Stimulated activated CD4-positive, alpha-beta T cell treated with anti-CD3 and anti-CD28 coated beads, Interleukin-15, amount 100 ng/mL, for 48 hours (primary cell): ENCODE results near the gene ARRDC4.

Source experiments
- DNase-seq, 2 donors: peaks; one replicate each; pipeline ENCODE4 v3.0.0-alpha.2; 2020; ENCODE audit warnings: low read depth in 2 of 2

The ARRDC4 gene

DNA sequence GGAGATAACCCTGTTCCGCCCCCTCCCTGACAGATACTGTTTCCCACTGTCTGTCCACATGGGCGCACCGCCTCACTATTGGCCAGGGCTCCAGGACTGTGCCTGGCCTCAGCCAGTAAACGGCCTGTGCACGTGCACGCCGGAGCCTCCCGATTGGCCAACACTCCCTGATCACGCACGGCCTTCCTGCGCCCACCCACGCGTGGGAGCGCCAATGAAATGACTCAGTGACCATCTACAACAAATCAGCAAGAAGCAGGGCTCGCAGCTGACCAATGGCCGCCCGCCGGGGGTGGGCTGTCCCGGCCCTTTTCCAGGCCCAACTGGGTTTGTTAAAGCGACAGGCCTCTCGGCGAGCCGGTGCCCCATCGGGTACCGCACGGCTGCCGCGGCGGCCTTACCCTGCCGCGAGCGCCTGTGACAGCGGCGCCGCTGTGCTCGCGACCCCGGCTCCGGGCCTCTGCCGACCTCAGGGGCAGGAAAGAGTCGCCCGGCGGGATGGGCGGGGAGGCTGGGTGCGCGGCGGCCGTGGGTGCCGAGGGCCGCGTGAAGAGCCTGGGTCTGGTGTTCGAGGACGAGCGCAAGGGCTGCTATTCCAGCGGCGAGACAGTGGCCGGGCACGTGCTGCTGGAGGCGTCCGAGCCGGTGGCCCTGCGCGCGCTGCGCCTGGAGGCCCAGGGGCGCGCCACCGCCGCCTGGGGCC lies at the start of gene ARRDC4:
ARRDC4 (plus strand) TSS at position 340 of the 703 bp plus-strand sequence; CDS start at position 499, 159 bp downstream.
- DNase-seq = peak; percentile 96 to 98

- DNase-seq = no peak
These were observed 45.8 kb upstream of the ARRDC4 start for GRCh38 chr15:97914711-97915110.

- no peak for DNase-seq
These were observed 45.2 kb upstream of the ARRDC4 start for GRCh38 chr15:97915261-97915660.

- no peak for DNase-seq
These were observed 39.1 kb upstream of the ARRDC4 start for GRCh38 chr15:97921296-97921865.

DNA sequence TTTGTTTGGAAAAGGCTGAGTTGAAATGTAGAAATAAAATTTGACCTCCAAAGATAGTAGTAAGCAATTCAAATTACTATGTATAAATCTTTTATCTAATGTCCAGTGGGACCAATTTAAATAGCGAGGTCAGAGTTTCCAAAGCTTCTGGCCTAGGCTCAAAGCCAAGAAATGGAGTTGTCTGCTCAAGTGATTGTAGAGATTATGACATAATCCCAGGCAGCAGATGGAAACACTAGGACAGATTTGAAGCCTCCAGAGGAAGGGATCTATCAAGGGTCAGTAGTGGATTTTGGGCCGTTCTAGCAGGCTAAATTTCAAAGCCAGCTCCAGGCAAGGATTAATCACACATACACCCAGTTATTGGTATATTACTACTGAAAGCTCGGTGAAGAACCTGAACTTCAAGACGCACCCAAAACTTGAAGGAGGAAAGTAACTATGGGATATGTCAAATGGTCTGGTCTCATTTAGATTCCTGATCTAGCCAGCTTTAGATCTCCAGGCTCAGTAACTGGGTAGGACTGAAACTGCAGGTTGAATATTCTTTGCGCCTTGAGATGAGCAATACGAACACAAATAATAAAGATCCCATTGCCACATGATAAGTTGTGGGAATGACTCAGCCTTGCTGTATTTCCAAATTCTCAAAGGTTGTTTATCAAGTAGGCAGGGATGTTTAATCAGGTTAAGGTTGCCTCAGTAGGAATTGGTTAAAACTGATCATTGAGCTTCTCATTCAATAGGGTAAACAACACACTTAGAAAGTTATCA lies 30.9 kb upstream of the ARRDC4 start:
- no peak for DNase-seq

- DNase-seq = no peak
These were observed 30.3 kb upstream of the ARRDC4 start for GRCh38 chr15:97930230-97930629.

DNA sequence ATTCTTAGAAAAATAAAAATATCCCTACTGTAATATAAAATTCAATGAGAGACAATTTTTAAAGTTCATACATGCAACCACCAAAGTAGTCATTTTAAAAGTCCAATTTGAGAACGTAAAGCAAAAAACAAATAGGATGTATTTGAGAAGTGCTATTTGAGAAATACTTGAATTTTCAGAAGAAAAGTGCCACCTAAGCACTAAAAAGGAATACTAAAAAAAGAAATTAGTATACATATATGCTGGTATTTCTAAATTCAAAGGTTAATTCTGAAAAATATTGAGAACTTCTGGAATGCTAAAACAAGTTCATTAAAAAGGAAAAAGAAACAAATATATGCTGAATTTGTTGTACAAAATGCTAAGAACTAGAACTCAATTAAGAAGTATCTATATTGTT lies 29.2 kb upstream of the ARRDC4 start:
- DNase-seq = no peak

- DNase-seq = no peak
These were observed 26.9 kb upstream of the ARRDC4 start for GRCh38 chr15:97933589-97933988.

GRCh38 chr15:97940993-97941392 lies 19.5 kb upstream of the ARRDC4 start:
- no peak for DNase-seq

- DNase-seq = no peak
These were observed 18.9 kb upstream of the ARRDC4 start for GRCh38 chr15:97941572-97941971.

GRCh38 chr15:97944724-97945123 lies 15.8 kb upstream of the ARRDC4 start:
- DNase-seq = no peak

DNA sequence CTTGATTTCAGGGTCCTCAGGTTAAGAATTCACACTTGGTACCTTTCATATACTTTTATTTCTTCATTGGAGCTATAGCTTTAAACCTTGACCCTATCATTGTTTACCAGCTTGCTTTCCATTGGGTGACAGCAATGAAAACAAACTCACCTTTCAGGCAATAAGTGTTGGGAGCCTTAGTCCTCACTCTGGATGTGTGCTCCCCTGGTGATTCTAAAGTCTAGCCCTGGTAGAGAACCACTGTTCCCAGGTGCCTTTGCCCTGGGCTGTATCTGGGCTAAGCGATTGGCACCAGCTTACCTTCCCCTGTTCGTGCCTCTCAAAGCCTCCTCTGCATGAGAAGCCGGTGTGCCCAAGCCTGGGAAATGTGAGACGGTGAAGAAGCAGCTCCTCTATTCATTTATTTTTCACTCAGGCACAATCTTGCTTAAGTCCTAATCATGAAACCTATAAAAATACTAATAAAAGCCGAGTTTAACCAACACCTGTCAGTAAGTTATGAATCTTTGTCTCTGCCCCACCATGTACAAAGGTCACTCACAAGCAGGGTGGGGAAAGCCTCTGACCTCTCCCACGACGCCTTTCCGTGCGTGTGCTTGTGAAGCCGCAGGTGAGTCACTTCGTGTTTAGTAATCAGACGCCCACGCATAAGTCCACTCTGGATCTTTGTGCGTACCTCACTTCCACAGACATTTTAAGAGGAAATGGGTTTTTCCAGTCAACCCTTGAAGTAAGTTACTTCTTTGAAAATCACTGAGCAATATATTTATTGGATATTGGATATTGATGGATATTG lies 12.8 kb upstream of the ARRDC4 start:
- no peak for DNase-seq

DNA sequence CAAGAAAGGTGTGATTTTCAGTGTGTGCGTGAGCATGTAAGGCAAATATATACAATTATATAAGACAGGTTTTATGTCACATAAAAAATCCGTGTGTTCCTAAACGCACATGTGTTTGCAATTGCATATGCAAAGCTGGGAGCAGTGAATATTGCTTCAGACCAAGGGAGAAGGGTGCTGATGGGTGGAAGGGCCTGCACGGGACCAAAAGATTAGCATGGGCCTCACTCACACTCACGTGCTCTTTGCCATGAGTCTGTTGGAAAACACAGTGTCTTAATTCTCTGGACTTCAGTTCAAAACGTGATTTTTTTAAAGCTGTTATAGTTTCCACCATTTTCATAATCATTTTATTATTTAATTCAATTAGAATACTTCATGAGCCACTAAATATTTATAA lies 7.2 kb upstream of the ARRDC4 start:
- DNase-seq = no peak

- no peak for DNase-seq
These were observed 6.8 kb upstream of the ARRDC4 start for GRCh38 chr15:97953748-97954147.

- no peak for DNase-seq
These were observed 5.5 kb upstream of the ARRDC4 start for GRCh38 chr15:97955035-97955434.

- no peak for DNase-seq
These were observed 5.0 kb upstream of the ARRDC4 start for GRCh38 chr15:97955529-97955928.

DNA sequence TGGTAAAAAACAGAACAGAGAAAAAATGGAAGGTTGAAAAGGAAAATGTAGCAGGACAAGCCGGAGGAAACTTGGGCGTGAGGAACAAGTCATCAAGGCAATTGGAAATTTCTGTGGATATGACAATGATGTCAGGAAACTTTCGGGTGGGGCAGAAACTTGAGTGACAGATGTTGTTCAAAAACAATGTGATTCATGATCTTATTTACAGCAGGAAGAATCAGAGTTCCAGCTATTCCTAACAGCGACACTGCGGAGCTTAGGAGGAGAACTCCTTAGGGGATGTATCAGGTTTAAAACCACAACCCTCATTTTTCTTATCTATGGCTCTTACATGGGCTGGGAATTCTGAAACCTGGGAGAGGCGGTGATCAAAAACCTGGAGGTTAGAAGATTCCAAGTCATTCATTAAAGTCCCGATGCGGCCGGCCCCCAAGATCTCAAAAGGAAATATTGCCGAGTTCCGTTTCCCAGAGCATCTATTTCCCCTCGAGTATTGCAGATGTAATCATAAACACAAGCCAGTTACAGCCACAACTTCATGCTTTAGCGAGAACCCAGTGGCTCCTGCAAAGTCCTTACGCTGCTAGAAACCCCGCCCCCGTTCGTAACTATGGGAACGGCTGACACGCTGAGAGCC lies 659 bp upstream of the ARRDC4 start:
- no peak for DNase-seq

DNA sequence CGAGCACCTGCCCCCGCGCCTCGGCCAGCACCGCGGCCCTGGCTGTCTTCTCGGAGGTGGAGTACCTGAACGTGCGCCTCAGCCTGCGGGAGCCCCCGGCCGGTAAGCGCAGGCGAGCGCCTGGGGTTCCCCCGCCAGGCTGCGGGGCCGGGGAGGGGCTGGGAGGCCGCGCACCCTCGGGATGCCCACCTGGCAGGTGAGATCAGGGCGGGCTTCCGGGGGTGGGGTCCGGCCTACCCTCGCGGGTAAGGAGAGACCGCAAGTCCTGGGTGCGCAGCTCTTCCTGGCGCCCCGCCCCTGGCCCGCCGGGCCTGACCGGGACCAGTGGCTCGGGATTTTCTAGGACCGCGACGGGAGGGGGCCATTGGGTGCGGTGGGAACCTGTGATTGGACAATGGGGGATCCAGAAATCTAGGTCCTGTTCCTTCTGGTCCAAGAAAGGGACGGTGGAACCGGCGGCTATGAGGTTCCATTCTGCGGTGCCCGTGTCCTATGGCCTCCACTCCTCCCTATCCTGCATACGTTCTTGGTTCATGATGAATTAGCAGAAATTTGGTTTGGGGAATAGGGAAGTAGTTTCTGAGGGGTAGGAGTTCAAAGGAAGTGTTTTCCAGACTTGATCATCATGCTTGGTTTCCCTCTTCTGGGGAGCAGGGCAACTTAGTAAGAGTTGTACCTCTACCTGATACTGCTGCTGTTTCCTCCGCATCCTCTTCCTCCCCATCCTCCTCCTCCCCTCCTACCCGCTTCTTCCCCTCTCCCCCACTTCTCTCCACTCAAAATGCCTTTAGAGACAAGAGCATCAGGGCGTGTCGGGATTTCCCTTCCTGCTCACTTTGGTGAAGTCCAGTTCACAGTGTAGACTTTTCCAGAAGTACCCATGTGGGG lies 808 bp downstream of the ARRDC4 start:
- no peak for DNase-seq

- DNase-seq = no peak
These were observed 1.8 kb downstream of the ARRDC4 start for GRCh38 chr15:97962263-97962662.

DNA sequence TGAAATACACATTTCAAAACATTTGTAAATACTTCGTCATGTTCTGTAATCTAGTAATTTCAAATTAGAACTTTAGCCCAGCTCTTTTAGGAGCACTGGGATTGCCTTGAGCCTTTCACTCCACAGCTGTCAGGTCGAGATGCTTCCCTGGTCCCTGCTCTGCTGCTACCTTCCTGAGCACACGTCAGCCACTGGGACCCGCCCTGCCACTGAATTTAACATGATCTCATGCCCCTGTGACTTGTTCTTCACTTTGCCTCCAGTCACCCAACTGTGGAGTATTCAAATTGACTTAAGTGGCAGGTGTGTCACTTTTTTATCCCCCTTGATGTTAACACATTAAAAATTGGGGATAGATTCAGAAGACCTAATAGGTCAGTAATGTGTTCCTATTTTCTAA lies 3.3 kb downstream of the ARRDC4 start:
- no peak for DNase-seq

GRCh38 chr15:97966246-97966645 lies 5.7 kb downstream of the ARRDC4 start:
- DNase-seq = no peak
